ENCODE results near the gene VSIG4. TPM values are rescaled to one million over a fixed set of nuclear protein-coding genes. Genes with fewer than 3 reads are reported as not detected.

VSIG4 gene
- total RNA-seq (2013), result 23.7 TPM
- polyA plus RNA-seq, result 10 to 100 TPM; 10.2 to 56.8 (median 25.1) TPM
- 9.8 and 19.4 TPM in 2 replicates for polyA minus RNA-seq
- total RNA-seq, result 0.59 to 6.8 (median 5.1) reads per million in 11 experiments

DNA sequence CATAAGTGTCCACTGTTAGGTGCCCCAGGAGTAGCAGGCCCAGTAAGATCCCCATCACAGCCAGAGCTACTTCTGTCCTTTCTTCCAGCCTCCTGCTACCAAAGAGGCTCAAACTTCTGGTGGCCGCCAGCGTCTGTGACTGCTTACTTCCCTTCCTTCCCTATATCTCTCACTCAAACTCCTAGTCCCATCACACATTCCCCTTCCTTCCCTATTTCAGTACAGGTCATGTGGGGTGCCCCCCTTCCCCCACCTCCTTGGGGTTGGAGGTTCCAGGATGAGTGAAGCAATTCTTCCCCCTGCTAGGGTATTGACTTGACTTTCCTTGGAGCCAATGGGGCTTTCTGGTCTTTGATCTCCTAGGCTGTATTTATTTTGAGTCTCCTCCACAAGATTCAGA, at the start of gene VSIG4:
Gene VSIG4, minus strand, starts transcription at position 137 of the 400 bp plus-strand sequence. Its CDS starts 82 bp downstream, at position 55.
- Histone ChIP-seq H2AFZ (ENCODE audit: insufficient read depth, low read depth, low read length, poor library complexity, severe bottlenecking) (no peak within 1 kb of the TSS), H4K20me1 (ENCODE audit: insufficient read depth, low read length) (no peaks in the 10 kb centered on the region), H3K36me3 (replicated peaks in 1 of 2; ENCODE audit: control insufficient read depth in 1 of 2, insufficient read depth in 2 of 2, low read length in 2 of 2) (no peaks in the 10 kb centered on the region), H3K4me2 (replicated peaks; ENCODE audit: extremely low read depth, low read length, poor library complexity, severe bottlenecking) (peak within 1 kb of the TSS; percentile 1), H3K27me3 (ENCODE audit: control insufficient read depth in 2 of 2, insufficient read depth in 2 of 2, low read length in 2 of 2) (peaks cover 0 to 12% of the 10 kb centered on the region in 2 donors), H3K9me3 (replicated peaks in 1 of 2; ENCODE audit: control insufficient read depth in 1 of 2, insufficient read depth in 1 of 2, low read length in 2 of 2) (no peaks in the 10 kb centered on the region), H3K79me2 (ENCODE audit: insufficient read depth, low read length) (no peaks in the 10 kb centered on the region), H3K4me1 (ENCODE audit: control insufficient read depth in 1 of 2, insufficient read depth in 2 of 2, low read length in 2 of 2) (peaks cover 11% of the 10 kb centered on the region in 2 donors), H3K27ac (ENCODE audit: low read depth in 1 of 2, low read length in 2 of 2) (no peak within 1 kb of the TSS), H3K4me3 (replicated peaks in 1 of 3; ENCODE audit: low read depth in 2 of 3, low read length in 3 of 3) (no peak within 1 kb of the TSS), H3K9ac (ENCODE audit: insufficient read depth, low read length, poor library complexity, severe bottlenecking) (no peak within 1 kb of the TSS)
- peaks cover 0 to 2% (median 0%) of the 10 kb centered on the region in 7 donors for H3K9me3 Mint-ChIP-seq
- no peaks in the 10 kb centered on the region for H3K36me3 Mint-ChIP-seq
- peak in 2 of 3 donors; percentile 13 to 38 for DNase-seq
- intact Hi-C loops (cut with micrococcal nuclease), result no loop called here
- H3K4me1 Mint-ChIP-seq, result peaks cover 21% of the 10 kb centered on the region
- TF ChIP-seq, protein P1, sequence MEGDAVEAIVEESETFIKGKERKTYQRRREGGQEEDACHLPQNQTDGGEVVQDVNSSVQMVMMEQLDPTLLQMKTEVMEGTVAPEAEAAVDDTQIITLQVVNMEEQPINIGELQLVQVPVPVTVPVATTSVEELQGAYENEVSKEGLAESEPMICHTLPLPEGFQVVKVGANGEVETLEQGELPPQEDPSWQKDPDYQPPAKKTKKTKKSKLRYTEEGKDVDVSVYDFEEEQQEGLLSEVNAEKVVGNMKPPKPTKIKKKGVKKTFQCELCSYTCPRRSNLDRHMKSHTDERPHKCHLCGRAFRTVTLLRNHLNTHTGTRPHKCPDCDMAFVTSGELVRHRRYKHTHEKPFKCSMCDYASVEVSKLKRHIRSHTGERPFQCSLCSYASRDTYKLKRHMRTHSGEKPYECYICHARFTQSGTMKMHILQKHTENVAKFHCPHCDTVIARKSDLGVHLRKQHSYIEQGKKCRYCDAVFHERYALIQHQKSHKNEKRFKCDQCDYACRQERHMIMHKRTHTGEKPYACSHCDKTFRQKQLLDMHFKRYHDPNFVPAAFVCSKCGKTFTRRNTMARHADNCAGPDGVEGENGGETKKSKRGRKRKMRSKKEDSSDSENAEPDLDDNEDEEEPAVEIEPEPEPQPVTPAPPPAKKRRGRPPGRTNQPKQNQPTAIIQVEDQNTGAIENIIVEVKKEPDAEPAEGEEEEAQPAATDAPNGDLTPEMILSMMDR (IDR thresholded peaks at IDR 0.05), result no peak
- H3K27ac Mint-ChIP-seq, result peak within 1 kb of the TSS in 6 of 7 donors; percentile 5 to 91 (median 45)
- no peak within 1 kb of the TSS for H3K4me3 Mint-ChIP-seq
- WGBS (ENCODE audit: insufficient coverage), result 0% methylated on average over 2 of the region's 2 CpGs
- peaks cover 0 to 10% (median 3%) of the 10 kb centered on the region in 3 donors for H3K27me3 Mint-ChIP-seq (ENCODE audit: low read depth in 3 of 3)

GRCh38 chrX:66076801-66077200, 36.9 kb upstream of the VSIG4 start:
- no peak overlapping the region for H3K4me2 ChIP-seq (replicated peaks; ENCODE audit: extremely low read depth, low read length, poor library complexity, severe bottlenecking)
- no peak overlapping the region for H3K4me3 ChIP-seq (replicated peaks in 1 of 3; ENCODE audit: low read depth in 2 of 3, low read length in 3 of 3)
- H3K4me1 ChIP-seq (ENCODE audit: control insufficient read depth in 1 of 2, insufficient read depth in 2 of 2, low read length in 2 of 2), result peaks cover 40 to 48% of the 10 kb centered on the region in 2 donors
- Mint-ChIP-seq H3K4me1 (peaks cover 40% of the 10 kb centered on the region), H3K4me3 (no peak overlapping the region), H3K36me3 (no peaks in the 10 kb centered on the region), H3K27me3 (ENCODE audit: low read depth in 3 of 3) (peaks cover 0 to 16% (median 0%) of the 10 kb centered on the region in 3 donors), H3K9me3 (peaks cover 0 to 11% (median 3%) of the 10 kb centered on the region in 7 donors), H3K27ac (no peak overlapping the region)
- H3K9ac ChIP-seq (ENCODE audit: insufficient read depth, low read length, poor library complexity, severe bottlenecking), result no peak overlapping the region
- WGBS (ENCODE audit: insufficient coverage), result no CpG with 5 or more reads among the region's 1 CpG
- H4K20me1 ChIP-seq (ENCODE audit: insufficient read depth, low read length), result no peaks in the 10 kb centered on the region
- H3K36me3 ChIP-seq (replicated peaks in 1 of 2; ENCODE audit: control insufficient read depth in 1 of 2, insufficient read depth in 2 of 2, low read length in 2 of 2), result no peaks in the 10 kb centered on the region
- no peak overlapping the region for H2AFZ ChIP-seq (ENCODE audit: insufficient read depth, low read depth, low read length, poor library complexity, severe bottlenecking)
- TF ChIP-seq, protein P1 (IDR thresholded peaks at IDR 0.05), result no peak
- DNase-seq, result no peak
- H3K27ac ChIP-seq (ENCODE audit: low read depth in 1 of 2, low read length in 2 of 2), result no peak overlapping the region
- intact Hi-C loops (cut with micrococcal nuclease), result no loop called here
- H3K27me3 ChIP-seq (ENCODE audit: control insufficient read depth in 2 of 2, insufficient read depth in 2 of 2, low read length in 2 of 2), result peaks cover 0 to 13% of the 10 kb centered on the region in 2 donors
- no peaks in the 10 kb centered on the region for H3K79me2 ChIP-seq (ENCODE audit: insufficient read depth, low read length)
- H3K9me3 ChIP-seq (replicated peaks in 1 of 2; ENCODE audit: control insufficient read depth in 1 of 2, insufficient read depth in 1 of 2, low read length in 2 of 2), result no peaks in the 10 kb centered on the region
